DMS53 treated with DMSO at 0.1 percent for 48 hours (cell line): ENCODE data around the gene CFAP141.
"Not testable (repeated sequence)": the region's sequence is repeated elsewhere in the genome, so short reads cannot be mapped to it uniquely, and the experiment has no call there.

Experiments
- DNase-seq: peaks from one replicate; lab custom pipeline; 2025; ENCODE audit not compliant: unreplicated experiment; lab: John Stamatoyannopoulos, UW

The CFAP141 gene

DNA sequence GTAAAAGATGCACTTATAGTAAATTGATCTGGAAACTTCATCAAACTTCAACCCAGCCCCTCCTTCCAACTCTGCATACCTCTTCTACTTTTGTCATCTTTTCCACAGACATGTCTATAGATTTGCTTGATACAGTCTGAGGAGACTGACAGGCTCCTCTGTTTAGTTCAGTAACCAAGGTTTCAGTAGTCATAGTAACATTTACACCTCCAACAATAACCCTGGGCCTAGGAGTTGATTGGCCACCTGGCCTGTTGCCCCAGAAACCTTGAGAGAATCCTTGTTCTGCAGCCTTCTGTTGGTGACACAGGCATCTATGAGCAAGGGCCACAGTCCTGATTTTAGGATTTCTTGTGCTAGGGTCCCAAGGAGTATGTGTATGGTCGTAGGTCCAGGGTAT, at the start of gene CFAP141:
Gene CFAP141, minus strand, starts transcription at position 138 of the 400 bp plus-strand sequence. Its CDS starts 26 bp downstream, at position 112.
- DNase-seq = no peak

DNA sequence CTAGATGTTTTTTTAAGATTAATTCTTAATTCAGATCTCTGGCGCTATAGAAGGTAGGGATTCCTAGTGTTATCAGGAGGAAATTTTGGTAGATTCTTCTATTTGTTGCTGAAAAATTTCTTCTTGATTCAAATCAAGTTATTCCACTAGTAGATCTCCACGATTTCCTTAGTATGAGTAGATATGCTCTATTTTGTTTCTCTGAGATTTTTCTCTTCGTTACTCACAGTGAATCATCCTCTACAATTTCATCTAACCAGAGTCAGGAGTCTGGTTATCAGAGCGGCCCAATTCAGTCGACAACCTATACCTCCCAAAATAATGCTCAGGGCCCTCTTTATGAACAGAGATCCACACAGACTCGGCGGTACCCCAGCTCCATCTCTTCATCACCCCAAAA, 47.5 kb upstream of the CFAP141 start:
- no peak for DNase-seq

GRCh38 chr1:154241703-154242351, 35.7 kb upstream of the CFAP141 start:
- no peak for DNase-seq

DNA sequence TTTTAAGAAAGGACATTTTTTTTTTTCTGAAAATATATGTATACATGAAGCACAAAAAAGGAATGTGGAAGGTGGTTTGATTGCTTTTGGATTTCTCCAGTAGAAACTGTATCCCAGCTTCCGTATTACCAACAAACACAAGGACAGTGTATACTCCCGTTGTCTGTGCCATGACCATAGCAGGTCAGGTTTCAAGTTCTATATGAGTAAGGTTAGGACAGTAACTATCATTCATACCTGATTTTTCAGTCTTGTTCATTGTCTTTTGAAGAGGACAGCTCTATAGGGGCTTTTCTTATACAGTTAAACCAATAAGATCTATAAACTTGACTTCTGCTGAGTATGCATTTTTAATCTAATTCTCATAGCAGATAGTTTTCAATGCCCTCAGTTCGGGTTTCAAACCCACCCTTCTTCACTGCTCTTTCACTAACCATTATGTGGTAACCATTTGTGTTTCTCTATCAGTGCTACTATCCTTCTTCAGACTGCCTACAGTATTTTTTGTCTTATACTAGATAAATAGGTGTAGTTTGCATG, 34.2 kb upstream of the CFAP141 start:
- DNase-seq = no peak

DNA sequence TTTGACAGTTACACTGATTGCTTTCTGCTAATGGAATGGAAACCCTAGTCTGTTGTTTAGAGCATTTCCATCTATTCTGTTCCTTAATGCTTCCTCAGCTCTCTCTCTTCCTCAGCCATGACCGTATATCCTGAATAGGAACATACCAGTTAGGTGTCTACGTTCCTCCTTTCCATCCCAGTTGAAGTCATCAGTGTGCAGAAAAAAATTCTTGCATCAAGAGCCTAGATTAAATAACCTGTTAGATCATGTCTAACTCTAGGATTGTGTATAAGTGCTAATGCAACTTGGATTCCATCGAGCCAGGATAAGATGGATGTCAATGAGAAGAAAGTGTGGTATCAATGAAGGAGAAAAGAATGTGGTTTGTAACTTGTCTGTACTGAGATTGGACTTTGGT, 33.4 kb upstream of the CFAP141 start:
- no peak for DNase-seq

- no peak for DNase-seq
These were observed 31.9 kb upstream of the CFAP141 start for GRCh38 chr1:154237880-154238506.

DNA sequence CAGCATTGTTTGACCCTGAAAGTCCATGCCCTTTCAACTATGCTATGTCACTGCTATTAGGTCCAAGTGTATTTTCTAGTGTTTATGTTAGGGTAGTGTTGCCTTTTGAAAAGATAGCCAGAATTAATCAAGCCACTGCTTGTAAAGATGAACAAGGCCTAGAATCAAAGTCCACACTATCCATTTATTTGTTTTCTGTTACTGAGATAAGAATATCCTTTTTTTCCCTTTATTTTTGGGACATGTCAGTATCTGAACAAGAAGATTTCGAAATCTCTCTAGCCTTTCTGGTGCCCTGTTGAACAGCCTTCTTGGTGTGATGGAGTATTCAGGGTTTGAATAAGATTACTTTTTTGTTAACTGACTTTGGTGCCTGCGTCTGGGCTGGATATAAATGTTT, 31.3 kb upstream of the CFAP141 start:
- DNase-seq = no peak

DNA sequence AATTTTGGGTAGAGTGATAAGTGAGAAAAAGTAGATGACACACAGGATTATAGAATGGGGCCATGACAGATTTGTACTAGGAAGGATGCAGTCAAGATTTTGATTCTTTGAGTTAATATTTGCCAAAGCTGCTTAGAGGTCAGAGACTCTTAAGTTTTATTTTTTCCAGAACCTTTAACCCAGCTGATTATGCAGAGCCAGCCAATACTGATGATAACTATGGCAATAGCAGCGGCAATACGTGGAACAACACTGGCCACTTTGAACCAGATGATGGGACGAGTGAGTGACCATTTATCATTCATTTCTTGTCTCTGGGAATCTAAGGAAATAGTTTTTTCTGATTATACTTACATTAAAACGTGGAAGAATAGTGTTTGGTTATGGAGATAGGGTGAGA, 30.7 kb upstream of the CFAP141 start:
- no peak for DNase-seq

- DNase-seq = not testable (repeated sequence)
These were observed 27.0 kb upstream of the CFAP141 start for GRCh38 chr1:154233127-154233526.

- DNase-seq = not testable (repeated sequence)
These were observed 25.0 kb upstream of the CFAP141 start for GRCh38 chr1:154231112-154231511.

DNA sequence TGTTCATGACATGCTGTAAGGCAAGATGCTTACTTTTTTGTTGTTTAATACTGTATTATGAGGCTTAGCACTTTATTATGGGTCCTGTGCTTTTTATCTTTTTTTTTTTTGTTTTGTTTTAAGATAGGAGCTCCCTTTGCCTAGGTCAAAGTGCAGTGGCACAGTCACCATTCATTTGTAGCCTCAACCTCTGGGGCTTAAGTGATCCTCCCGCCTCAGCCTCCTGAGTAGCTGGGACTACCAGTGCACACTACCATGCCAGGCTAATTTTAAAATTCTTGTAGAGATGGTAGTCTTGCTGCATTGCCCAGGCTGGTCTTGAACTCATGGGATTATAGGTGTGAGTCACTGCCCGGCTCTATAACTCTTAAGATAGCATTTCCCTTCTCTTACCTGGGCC, 19.2 kb upstream of the CFAP141 start:
- DNase-seq = no peak

GRCh38 chr1:154223621-154224020, 17.5 kb upstream of the CFAP141 start:
- no peak for DNase-seq

DNA sequence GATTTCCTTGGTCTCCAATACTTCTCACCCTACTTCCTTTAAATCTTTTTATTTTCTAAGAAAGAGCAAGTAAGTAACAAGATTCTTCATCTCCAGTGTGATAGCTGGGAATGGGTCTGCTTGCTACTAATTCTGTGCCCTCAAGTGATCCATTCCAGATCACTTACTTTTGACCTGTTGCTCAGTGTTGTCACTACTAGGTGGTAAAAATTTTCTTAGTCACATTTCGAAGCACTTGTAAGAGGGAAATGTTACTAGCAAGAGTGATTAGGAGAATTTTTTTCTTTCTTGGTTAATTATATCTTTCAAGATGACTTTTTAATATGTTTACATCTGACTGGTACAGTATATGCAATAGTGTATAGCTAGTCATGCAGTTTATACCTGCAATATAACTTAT, 16.8 kb upstream of the CFAP141 start:
- no peak for DNase-seq

GRCh38 chr1:154222518-154222917, 16.4 kb upstream of the CFAP141 start:
- no peak for DNase-seq

GRCh38 chr1:154221278-154222001, 15.3 kb upstream of the CFAP141 start:
- no peak for DNase-seq

- DNase-seq = no peak
These were observed 14.8 kb upstream of the CFAP141 start for GRCh38 chr1:154220970-154221277.

GRCh38 chr1:154220071-154220969, 14.2 kb upstream of the CFAP141 start, which contains the start of gene UBAP2L:
Gene UBAP2L (plus strand): TSS chr1:154220955. CDS start chr1:154225124, 4,169 bp downstream.
- peak; percentile 98 for DNase-seq

GRCh38 chr1:154219541-154219940, 13.4 kb upstream of the CFAP141 start:
- no peak for DNase-seq

DNA sequence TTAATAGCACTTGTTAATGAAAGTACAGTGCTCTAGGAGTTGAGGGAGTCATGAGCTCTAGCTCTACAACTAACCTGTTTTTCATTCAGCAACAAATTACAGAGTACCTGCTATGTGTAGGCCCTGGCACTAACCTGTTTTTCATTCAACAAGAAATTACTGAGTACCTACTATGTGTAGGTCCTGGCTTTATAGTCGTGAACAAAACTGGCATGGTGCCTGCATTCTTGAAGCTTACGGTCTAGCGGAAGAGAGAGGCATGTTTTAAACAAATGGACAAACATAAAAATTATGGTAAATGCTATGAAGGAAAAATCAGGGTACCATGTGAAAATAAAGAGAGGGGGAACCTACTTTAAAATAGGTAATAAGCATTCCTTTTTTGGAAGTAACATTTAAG, 12.4 kb upstream of the CFAP141 start:
- no peak for DNase-seq

DNA sequence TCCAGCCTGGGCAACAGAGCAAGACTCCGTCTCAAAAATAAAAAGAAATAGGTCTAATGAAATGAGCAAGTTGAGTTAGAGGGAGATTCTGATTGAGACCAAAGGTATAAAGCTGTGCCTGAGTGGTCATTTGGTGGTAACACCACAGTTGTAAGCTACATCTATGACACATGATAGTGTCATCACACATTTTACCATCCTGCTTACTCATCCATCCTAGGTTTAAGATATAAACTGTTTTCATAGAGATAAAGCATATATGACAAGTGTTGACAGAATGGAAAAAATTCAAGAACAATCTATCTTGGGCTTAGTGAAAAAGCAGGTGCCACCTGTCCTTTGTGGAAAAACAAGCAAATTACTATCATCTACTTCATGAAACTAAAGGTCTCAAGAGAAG, 7.1 kb upstream of the CFAP141 start:
- DNase-seq = no peak

DNA sequence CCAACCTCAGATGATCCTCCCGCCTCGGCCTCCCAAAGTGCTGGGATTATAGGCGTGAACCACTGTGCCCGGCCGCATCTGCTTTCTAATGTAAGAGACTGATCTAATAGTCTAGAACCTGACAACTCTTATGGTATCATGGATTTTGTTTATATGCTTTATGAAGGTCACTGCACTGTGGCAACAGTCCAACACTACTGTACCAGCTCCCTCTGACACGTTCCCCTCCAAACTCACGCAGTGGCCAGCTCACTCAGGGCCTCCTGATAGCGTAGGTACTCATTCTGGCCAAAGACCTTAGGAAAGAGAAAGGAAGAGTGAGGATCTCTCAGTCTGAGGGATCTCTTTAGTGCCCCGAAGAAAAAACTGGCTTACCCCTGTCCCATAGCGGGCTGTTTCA, 6.0 kb upstream of the CFAP141 start:
- DNase-seq = no peak
